Adipose tissue (tissue), 3 donors: Measurements from ENCODE around the gene ZFAND2A. TPM values are rescaled to one million over a fixed set of nuclear protein-coding genes. Genes with fewer than 3 reads are reported as not detected.

ENCODE experiments used
- H3K27ac ChIP-seq: one replicate; pipeline ENCODE4 v1.5.1; 2013; ENCODE audit warnings: low read depth, low read length
- WGBS, 3 donors: extraction: QIAGEN DNeasy Blood & Tissue Kit; methylation state at CpG; one replicate each; pipeline ENCODE4 v1.1.7; 2013; 5-methylcytosine and 5-hydroxymethylcytosine counted together
- polyA plus RNA-seq, 3 donors: library from polyadenylated mRNA; stranded (reverse); fragments of 200-250 nt; gene quantifications; one replicate each; pipeline ENCODE4 v1.2.3, GENCODE V29; 2013
- donor health status: healthy with polysubstance abuse.
- donor health status: Bipolar disorder and iron deficiency.
- donor health status: healthy.

The ZFAND2A gene
- polyA plus RNA-seq, 3 donors: 35.0 to 49.8 (median 36.9) TPM

GRCh38 chr7:1103009-1103788 is 56.8 kb downstream of the ZFAND2A start:
- no peak overlapping the region for H3K27ac ChIP-seq
- 64 to 85% (median 81%) methylated on average over 31 to 34 of the region's 34 CpGs for WGBS, 3 donors

Other genes starting within 250 kb of the ZFAND2A start
- 10 to 100 TPM in 1 of 3 donors, 1 to 10 TPM in 2; 8.7 to 11.7 (median 9.8) TPM for gene ADAP1, start 205.5 kb downstream of the ZFAND2A start, polyA plus RNA-seq
- gene COX19, start 184.6 kb downstream of the ZFAND2A start, polyA plus RNA-seq: 1 to 10 TPM; 3.7 to 5.1 (median 4.8) TPM
- gene CYP2W1, start 177.0 kb downstream of the ZFAND2A start, polyA plus RNA-seq: under 1 TPM in 1 of 3 donors, not detected in 2; 0.06 TPM
- gene GPR146, start 115.7 kb downstream of the ZFAND2A start, polyA plus RNA-seq: 10 to 100 TPM; 18.4 to 71.2 (median 41.9) TPM
- gene GPER1, start 72.1 kb downstream of the ZFAND2A start, polyA plus RNA-seq: 10 to 100 TPM in 1 of 3 donors, 1 to 10 TPM in 2; 1.5 to 11.1 (median 9.9) TPM
- not detected for gene UNCX, start 72.7 kb upstream of the ZFAND2A start, polyA plus RNA-seq